Body of pancreas (tissue), 4 donors: ENCODE measurements around the gene ROCK2. TPM values are rescaled to one million over a fixed set of nuclear protein-coding genes. Genes with fewer than 3 reads are reported as not detected.

Experiments
- ATAC-seq: fragments of 150-250 bp; one replicate; pipeline ENCODE4 v1.9.1; 2016
- DNase-seq, 4 donors: peaks; one replicate each; pipeline ENCODE4 v3.0.0-alpha.2; 2019
- H3K27ac ChIP-seq, 4 donors: fragments of 200-600 bp; sonication (generic); 1 replicate in 3 of 4; 2 replicates in 1 of 4; pipeline versions ENCODE4 v1.5.1 to v1.6.1; 2016 to 2019; ENCODE audit warnings: mild to moderate bottlenecking in 1 of 4, mixed read lengths in 1 of 4, moderate library complexity in 1 of 4
- H3K27me3 ChIP-seq, 2 donors: fragments of 200-600 bp; sonication (generic); one replicate each; pipeline ENCODE4 v1.6.0; 2016; ENCODE audit warnings: mild to moderate bottlenecking in 1 of 2
- H3K36me3 ChIP-seq, 2 donors: fragments of 200-600 bp; sonication (generic); replicated peaks in 1 of 2; 2 replicates each; pipeline ENCODE4 v1.5.1; 2016; ENCODE audit warnings: low read depth in 2 of 2; ENCODE audit not compliant: insufficient read depth in 1 of 2
- H3K4me1 ChIP-seq: fragments of 200-600 bp; sonication (generic); one replicate; pipeline ENCODE4 v1.6.0; 2016
- H3K4me3 ChIP-seq, 2 donors: fragments of 200-600 bp; sonication (generic); 1 replicate in 1 of 2; 2 replicates in 1 of 2; pipeline ENCODE4 v1.5.1; 2016 to 2019
- H3K9me3 ChIP-seq, 3 donors: fragments of 200-600 bp; sonication (generic); 1 replicate in 2 of 3; 2 replicates in 1 of 3; pipeline ENCODE4 v1.5.1; 2016
- POLR2A ChIP-seq, 3 donors: fragments of 450-650 bp; IDR thresholded peaks; one replicate each; pipeline ENCODE4 v1.6.1; 2016; ENCODE audit warnings: antibody characterized with exemption in 3 of 3, mild to moderate bottlenecking in 2 of 3
- WGBS, 2 donors: methylation state at CpG; one replicate each; pipeline ENCODE4 v1.1.5; 2017; 5-methylcytosine and 5-hydroxymethylcytosine counted together
- intact Hi-C: fragments of 100-400 bp; cut with DNase I; formaldehyde crosslinking; loops from one replicate; pipeline ENCODE4 v1.15.1; 2023
- total RNA-seq, 2 donors: library from RNA; depleted of rRNA; stranded (reverse); fragments of >200 nt; gene quantifications; one replicate each; pipeline ENCODE4 v1.1.0, GENCODE V29; 2016
- TF ChIP-seq, protein P1 (sequence below), 7 experiments: fragments of 450-650 bp in 4 of 7; fragments of 200-600 bp in 3 of 7; sonication (generic) in 3 of 7; IDR thresholded peaks; one replicate each; pipeline ENCODE4 v1.5.1; 2016 to 2019; ENCODE audit warnings: antibody characterized with exemption in 7 of 7

Gene ROCK2
- total RNA-seq, 2 donors from 2014 or later, result 24.4 to 32.3 TPM

DNA sequence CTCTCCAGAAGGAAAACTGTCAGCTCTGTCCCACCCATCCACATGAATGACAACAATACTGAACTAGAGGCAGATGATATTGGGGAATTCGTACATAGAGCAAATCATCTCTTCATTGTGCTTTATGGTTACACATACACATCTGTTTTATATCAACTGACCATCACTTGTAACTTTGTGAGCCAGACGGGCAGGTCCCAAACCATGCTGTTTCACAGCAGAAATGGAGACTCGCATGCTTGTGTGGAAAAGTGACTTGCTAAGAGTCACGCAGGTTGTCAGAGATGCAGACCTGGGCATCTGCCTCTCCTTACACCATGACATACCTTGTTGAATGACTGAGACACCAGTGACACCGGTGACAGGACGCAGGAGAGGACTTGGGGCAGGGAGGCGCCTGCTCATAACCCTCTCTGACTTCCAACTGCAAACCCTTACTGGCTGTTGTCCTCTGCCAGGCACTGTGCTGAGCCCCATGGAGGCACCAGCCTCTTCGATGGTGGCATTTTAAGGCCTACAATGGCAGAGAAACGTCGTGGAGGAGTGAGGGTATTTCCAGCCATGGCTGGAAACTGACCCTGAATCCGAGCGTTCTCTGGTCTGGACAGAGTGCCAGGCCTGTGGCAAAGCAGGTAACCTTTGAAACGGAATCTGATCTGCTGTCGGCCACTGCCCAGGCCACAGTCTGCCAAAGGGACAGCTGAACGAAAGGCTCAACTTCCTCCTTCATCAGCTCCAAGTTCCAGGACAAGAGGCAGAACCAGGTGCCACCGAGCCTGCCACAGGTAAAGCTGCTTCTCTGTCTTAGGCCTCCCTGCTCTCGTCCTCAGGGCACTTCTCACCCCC lies 26.9 kb upstream of the ROCK2 start:
- DNase-seq (peak in 1 of 4 donors; percentile 23), ATAC-seq (no peak)
- Histone ChIP-seq H3K36me3 (no peaks in the 10 kb centered on the region), H3K4me3 (no peak overlapping the region), H3K27ac (no peak overlapping the region), H3K4me1 (peaks cover 28% of the 10 kb centered on the region), H3K27me3 (no peaks in the 10 kb centered on the region), H3K9me3 (no peaks in the 10 kb centered on the region)
- WGBS, 2 donors, result 84 to 85% methylated on average over 12 to 17 of the region's 17 CpGs
- TF ChIP-seq, protein P1, sequence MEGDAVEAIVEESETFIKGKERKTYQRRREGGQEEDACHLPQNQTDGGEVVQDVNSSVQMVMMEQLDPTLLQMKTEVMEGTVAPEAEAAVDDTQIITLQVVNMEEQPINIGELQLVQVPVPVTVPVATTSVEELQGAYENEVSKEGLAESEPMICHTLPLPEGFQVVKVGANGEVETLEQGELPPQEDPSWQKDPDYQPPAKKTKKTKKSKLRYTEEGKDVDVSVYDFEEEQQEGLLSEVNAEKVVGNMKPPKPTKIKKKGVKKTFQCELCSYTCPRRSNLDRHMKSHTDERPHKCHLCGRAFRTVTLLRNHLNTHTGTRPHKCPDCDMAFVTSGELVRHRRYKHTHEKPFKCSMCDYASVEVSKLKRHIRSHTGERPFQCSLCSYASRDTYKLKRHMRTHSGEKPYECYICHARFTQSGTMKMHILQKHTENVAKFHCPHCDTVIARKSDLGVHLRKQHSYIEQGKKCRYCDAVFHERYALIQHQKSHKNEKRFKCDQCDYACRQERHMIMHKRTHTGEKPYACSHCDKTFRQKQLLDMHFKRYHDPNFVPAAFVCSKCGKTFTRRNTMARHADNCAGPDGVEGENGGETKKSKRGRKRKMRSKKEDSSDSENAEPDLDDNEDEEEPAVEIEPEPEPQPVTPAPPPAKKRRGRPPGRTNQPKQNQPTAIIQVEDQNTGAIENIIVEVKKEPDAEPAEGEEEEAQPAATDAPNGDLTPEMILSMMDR (IDR thresholded peaks at IDR 0.05), result no peak
- TF ChIP-seq POLR2A (IDR thresholded peaks at IDR 0.05), result no peak
- intact Hi-C loops, result no loop called here

GRCh38 chr2:11370377-11371091 lies 26.1 kb upstream of the ROCK2 start:
- Histone ChIP-seq H3K27me3 (no peaks in the 10 kb centered on the region), H3K4me1 (peaks cover 35% of the 10 kb centered on the region), H3K4me3 (no peak overlapping the region), H3K36me3 (no peaks in the 10 kb centered on the region), H3K27ac (no peak overlapping the region), H3K9me3 (no peaks in the 10 kb centered on the region)
- TF ChIP-seq POLR2A (IDR thresholded peaks at IDR 0.05), result no peak
- WGBS, 2 donors, result 53 to 56% methylated on average over 10 of the region's 10 CpGs
- DNase-seq, result peak; percentile 65 to 89 (median 78)
- peak; percentile 58 for ATAC-seq
- intact Hi-C loops, result no loop called here

- Histone ChIP-seq H3K4me3 (no peak overlapping the region), H3K9me3 (no peaks in the 10 kb centered on the region), H3K4me1 (peaks cover 21% of the 10 kb centered on the region), H3K27ac (peak overlapping the region in 2 of 4 donors; percentile 32 to 33), H3K27me3 (no peaks in the 10 kb centered on the region), H3K36me3 (no peaks in the 10 kb centered on the region)
- DNase-seq, result peak in 1 of 4 donors; percentile 19
- intact Hi-C loops, result no loop called here
- TF ChIP-seq, protein P1 (IDR thresholded peaks at IDR 0.05), result no peak
- no peak for TF ChIP-seq POLR2A (IDR thresholded peaks at IDR 0.05)
- no peak for ATAC-seq
- 44 to 48% methylated on average over 10 of the region's 10 CpGs for WGBS, 2 donors
Observed at GRCh38 chr2:11368059-11368572, 23.7 kb upstream of the ROCK2 start.

DNA sequence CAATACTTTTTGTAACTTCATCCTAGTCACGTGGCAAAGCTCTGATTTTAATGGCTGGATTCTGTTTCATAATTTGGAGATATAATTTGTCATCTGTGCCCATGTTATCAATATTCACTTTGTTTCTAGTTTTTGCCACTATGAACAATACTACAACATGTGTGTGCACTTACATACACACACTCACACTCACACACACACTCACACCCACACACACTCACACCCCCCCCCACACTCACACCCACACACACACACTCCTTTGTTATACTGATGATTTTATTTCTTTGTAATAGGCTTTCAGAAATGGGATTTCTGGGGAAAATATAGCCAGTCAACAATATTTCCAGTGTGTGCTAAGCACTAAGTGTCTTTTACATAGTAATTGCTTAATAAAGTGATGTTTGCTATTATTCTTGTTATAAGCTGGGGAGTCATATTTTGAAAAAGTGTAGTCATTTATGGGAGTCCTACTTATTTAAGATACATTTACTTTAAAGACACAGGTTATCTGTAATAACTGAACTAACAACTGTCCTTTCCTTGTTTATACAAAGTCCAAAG lies 22.8 kb upstream of the ROCK2 start:
- WGBS, 2 donors, result 85 to 91% methylated on average over 1 of the region's 1 CpG
- H3K27ac ChIP-seq, result peak overlapping the region in 1 of 4 donors; percentile 33

More for the DNA sequence above, 22.8 kb upstream of the ROCK2 start:
- peaks cover 21% of the 10 kb centered on the region for H3K4me1 ChIP-seq
- no peak overlapping the region for H3K4me3 ChIP-seq
- intact Hi-C loops, result no loop called here
- TF ChIP-seq, protein P1 (IDR thresholded peaks at IDR 0.05), result no peak
- no peak for TF ChIP-seq POLR2A (IDR thresholded peaks at IDR 0.05)
- DNase-seq (no peak), ATAC-seq (no peak)
- H3K27me3 ChIP-seq, result no peaks in the 10 kb centered on the region
- H3K9me3 ChIP-seq, result no peaks in the 10 kb centered on the region
- no peaks in the 10 kb centered on the region for H3K36me3 ChIP-seq
